Measurements from ENCODE around the gene PTPN5. TPM values are rescaled to one million over a fixed set of nuclear protein-coding genes. Genes with fewer than 3 reads are reported as not detected.

Gene PTPN5
- total and polyA plus RNA-seq, 9 donors = 0.43 to 9.5 (median 1.5) TPM

DNA sequence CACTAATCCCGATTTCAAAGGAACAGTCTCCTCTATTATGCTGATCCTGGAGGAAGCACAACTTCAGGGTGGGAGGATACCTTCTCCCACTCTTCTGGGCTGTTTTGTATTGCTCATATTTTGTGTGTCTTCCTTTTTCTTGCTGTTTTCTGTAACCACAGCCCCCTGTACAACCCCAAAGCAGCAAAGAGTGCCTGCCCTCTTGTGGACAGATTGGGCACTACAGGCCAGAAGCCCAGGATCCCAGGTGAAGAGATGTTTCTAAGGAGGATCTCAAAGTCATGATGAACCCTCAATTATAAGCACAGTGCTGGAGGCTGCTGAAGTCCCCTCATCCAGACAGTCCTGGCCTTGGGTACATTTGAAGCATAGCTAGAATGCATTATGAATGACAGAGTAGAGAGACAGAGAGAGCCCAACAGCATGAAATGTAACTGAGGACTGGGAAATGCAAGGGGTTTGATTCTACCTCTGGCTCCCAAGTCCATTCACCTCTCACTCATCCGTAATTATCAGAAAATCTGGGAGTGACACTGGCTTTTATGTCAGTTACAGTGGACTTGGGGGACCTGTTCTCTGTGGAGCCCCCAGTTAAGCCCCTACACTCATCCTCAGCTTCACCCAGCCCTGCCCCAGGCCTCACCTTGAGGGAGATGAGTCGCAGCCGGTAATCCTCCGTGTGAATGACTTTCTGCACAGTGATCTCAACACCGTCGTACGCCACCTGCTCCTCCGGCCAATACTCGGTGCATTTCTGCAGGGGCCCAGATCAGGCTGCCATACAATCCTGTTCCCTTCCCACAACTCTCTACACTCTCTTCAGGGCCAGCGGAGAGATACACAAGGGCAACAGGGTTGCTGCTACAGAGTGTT is 59.4 kb downstream of the PTPN5 start:
- TF ChIP-seq, protein P1, sequence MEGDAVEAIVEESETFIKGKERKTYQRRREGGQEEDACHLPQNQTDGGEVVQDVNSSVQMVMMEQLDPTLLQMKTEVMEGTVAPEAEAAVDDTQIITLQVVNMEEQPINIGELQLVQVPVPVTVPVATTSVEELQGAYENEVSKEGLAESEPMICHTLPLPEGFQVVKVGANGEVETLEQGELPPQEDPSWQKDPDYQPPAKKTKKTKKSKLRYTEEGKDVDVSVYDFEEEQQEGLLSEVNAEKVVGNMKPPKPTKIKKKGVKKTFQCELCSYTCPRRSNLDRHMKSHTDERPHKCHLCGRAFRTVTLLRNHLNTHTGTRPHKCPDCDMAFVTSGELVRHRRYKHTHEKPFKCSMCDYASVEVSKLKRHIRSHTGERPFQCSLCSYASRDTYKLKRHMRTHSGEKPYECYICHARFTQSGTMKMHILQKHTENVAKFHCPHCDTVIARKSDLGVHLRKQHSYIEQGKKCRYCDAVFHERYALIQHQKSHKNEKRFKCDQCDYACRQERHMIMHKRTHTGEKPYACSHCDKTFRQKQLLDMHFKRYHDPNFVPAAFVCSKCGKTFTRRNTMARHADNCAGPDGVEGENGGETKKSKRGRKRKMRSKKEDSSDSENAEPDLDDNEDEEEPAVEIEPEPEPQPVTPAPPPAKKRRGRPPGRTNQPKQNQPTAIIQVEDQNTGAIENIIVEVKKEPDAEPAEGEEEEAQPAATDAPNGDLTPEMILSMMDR (IDR thresholded peaks at IDR 0.05) = peak; percentile 80 to 88 (median 87)
- TF ChIP-seq EP300 (IDR thresholded peaks at IDR 0.05) = no peak
- Histone ChIP-seq H3K4me1 (ENCODE audit: insufficient read depth) (peaks cover 6% of the 10 kb centered on the region), H3K36me3 (no peaks in the 10 kb centered on the region), H3K27ac (no peak overlapping the region), H3K9me3 (no peaks in the 10 kb centered on the region), H3K4me3 (no peak overlapping the region), H3K27me3 (no peaks in the 10 kb centered on the region)
- peak; percentile 65 to 84 (median 81) for DNase-seq
- 64 to 74% (median 66%) methylated on average over 11 of the region's 11 CpGs for WGBS, 3 donors
- intact Hi-C loops (cut with DNase I) = no loop called here

DNA sequence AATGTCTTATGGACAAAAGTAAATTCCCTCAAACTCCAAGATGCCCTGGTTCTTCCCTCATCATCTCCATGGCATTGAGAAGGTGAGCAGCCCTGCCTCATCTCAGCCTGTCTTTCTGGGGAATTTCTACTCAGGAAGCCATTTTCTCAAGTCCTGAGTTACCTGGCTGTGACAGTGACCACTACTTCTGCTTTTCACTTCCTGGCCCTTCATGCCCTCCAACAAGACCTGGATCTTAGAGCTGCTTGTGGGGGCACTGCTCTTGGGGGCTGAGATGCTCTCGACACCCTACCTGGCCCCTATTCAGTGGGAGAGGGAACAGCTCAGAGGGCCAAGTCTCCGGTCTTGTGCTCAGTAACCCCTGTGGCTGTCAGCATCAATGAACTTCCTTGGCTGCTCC is 60.2 kb downstream of the PTPN5 start:
- WGBS, 3 donors = 64 to 75% (median 71%) methylated on average over 2 of the region's 2 CpGs
- H3K4me3 ChIP-seq = no peak overlapping the region
- TF ChIP-seq EP300 (IDR thresholded peaks at IDR 0.05) (no peak), POLR2A (IDR thresholded peaks at IDR 0.05) (no peak)
- TF ChIP-seq, protein P1 (IDR thresholded peaks at IDR 0.05) = no peak
- DNase-seq = no peak
- no peaks in the 10 kb centered on the region for H3K36me3 ChIP-seq
- intact Hi-C loops (cut with DNase I) = no loop called here
- H3K27ac ChIP-seq = no peak overlapping the region
- H3K9me3 ChIP-seq = no peaks in the 10 kb centered on the region
- H3K27me3 ChIP-seq = no peaks in the 10 kb centered on the region
- H3K4me1 ChIP-seq (ENCODE audit: insufficient read depth) = peaks cover 6% of the 10 kb centered on the region

DNA sequence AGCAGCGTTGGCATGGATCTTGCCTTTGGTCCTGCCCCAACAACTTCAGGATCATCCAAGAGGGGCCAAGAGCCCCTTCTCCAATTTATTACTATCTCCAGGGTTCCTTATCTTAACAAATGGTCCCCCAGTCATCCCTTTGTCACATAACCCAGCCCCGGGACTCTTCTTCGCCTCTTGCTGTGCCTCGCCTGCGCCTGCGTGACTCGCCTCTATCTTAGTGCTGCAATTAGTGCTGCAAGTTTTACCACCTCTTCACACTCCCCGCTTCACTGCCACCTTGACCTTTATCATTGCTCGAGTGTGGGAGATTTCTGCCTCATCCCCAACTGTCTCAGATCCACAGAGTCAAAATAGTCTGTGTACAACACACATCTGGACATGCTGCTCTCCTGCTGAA is 61.6 kb downstream of the PTPN5 start:
- WGBS, 3 donors = 64 to 72% (median 67%) methylated on average over 9 of the region's 9 CpGs
- Histone ChIP-seq H3K4me1 (ENCODE audit: insufficient read depth) (peaks cover 6% of the 10 kb centered on the region), H3K27ac (no peak overlapping the region), H3K27me3 (no peaks in the 10 kb centered on the region), H3K4me3 (no peak overlapping the region), H3K9me3 (no peaks in the 10 kb centered on the region), H3K36me3 (no peaks in the 10 kb centered on the region)
- DNase-seq = no peak
- TF ChIP-seq EP300 (IDR thresholded peaks at IDR 0.05) (no peak), POLR2A (IDR thresholded peaks at IDR 0.05) (no peak)
- TF ChIP-seq, protein P1 (IDR thresholded peaks at IDR 0.05) = no peak
- intact Hi-C loops (cut with DNase I) = no loop called here

DNA sequence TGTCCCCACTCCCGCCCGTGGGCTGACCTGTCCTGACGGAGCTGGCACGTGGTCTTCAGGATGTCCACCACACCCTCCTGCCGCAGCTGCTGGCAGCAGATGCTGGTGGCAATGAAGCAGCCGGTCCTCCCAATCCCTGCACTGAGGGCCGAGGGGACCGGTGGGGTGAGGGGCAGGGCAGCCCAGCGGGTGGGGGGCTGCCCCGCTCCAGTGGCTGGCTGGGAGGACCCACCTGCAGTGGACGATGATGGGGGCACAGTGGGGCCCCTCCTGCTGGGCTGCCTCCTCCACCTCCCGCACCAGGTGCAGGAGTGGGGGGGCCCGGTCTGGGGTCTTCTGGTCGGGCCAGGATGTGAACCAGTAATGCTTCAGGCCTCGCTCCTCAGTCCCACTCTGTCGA is 62.2 kb downstream of the PTPN5 start:
- intact Hi-C loops (cut with DNase I) = loop anchor here in 2 of 4 donors (5.0 to 10.0 kb wide), 2 partner anchors 97 to 205 kb away; partner anchors contain the start of genes TSG101 (in 2 of the 2) and SPTY2D1 (in 1 of the 2)
- DNase-seq = no peak
- Histone ChIP-seq H3K36me3 (no peaks in the 10 kb centered on the region), H3K4me3 (no peak overlapping the region), H3K9me3 (no peaks in the 10 kb centered on the region), H3K27ac (no peak overlapping the region), H3K4me1 (ENCODE audit: insufficient read depth) (peaks cover 6% of the 10 kb centered on the region), H3K27me3 (no peaks in the 10 kb centered on the region)
- TF ChIP-seq EP300 (IDR thresholded peaks at IDR 0.05) (no peak), POLR2A (IDR thresholded peaks at IDR 0.05) (no peak)
- TF ChIP-seq, protein P1 (IDR thresholded peaks at IDR 0.05) = no peak
- WGBS, 3 donors = 83 to 88% (median 88%) methylated on average over 16 of the region's 16 CpGs

All from ovary (tissue), 9 donors.